K562 treated with DMSO at 1 percent for 48 hours (cell line): ENCODE measurements around the gene XRCC6. TPM values are rescaled to one million over a fixed set of nuclear protein-coding genes. Genes with fewer than 3 reads are reported as not detected.

ENCODE experiments used
- total RNA-seq: library from RNA; unstranded; fragments of 300-600 nt; gene quantifications from 2 replicates; pipeline ENCODE4 v1.2.3, GENCODE V29; 2022; ENCODE audit warnings: low replicate concordance; ENCODE audit errors: extremely low read depth

XRCC6 gene
- 179 TPM in 1 of 2 replicates, not detected in the other for total RNA-seq

GRCh38 chr22:41621099-41621910, at the start of gene XRCC6:
TSS of gene XRCC6 (plus strand) at chr22:41621295. CDS start at chr22:41622005, 710 bp downstream.

GRCh38 chr22:41589391-41590241, 31.5 kb upstream of the XRCC6 start, which contains the start of gene PMM1:
TSS of gene PMM1 (minus strand) at chr22:41589840. CDS start at chr22:41589805, 35 bp downstream.

GRCh38 chr22:41620589-41621098, 451 bp upstream of the XRCC6 start, which contains the start of gene DESI1:
TSS of gene DESI1 (minus strand) at chr22:41621043. CDS start at chr22:41620839, 204 bp downstream.

GRCh38 chr22:41688365-41689211, 67.5 kb downstream of the XRCC6 start, which contains the start of gene SNU13:
TSS of gene SNU13 (minus strand) at chr22:41688867. CDS start at chr22:41688796, 71 bp downstream.

GRCh38 chr22:41699264-41700107, 78.4 kb downstream of the XRCC6 start, which contains the start of gene MEI1:
TSS of gene MEI1 (plus strand) at chr22:41699503. CDS start at chr22:41699539, 36 bp downstream.

Other genes starting within 250 kb of the XRCC6 start
- not detected in 2 replicates for gene TEF, start 239.4 kb upstream of the XRCC6 start, total RNA-seq
- gene TOB2, start 174.5 kb upstream of the XRCC6 start, total RNA-seq, result not detected in 2 replicates
- not detected in 2 replicates for gene PHF5A, start 152.6 kb upstream of the XRCC6 start, total RNA-seq
- 371 TPM in 1 of 2 replicates, not detected in the other for gene ACO2, start 152.2 kb upstream of the XRCC6 start, total RNA-seq
- not detected in 2 replicates for gene POLR3H, start 76.8 kb upstream of the XRCC6 start, total RNA-seq
- gene CSDC2, start 60.3 kb upstream of the XRCC6 start, total RNA-seq, result not detected in 2 replicates
- gene PMM1, start 31.5 kb upstream of the XRCC6 start, total RNA-seq, result not detected in 2 replicates
- gene DESI1, start 252 bp upstream of the XRCC6 start, total RNA-seq, result not detected in 2 replicates
- gene SNU13, start 67.6 kb downstream of the XRCC6 start, total RNA-seq, result not detected in 2 replicates
- gene MEI1, start 78.2 kb downstream of the XRCC6 start, total RNA-seq, result not detected in 2 replicates
- not detected in 2 replicates for gene CCDC134, start 179.4 kb downstream of the XRCC6 start, total RNA-seq
- not detected in 2 replicates for gene SREBF2, start 211.8 kb downstream of the XRCC6 start, total RNA-seq